ENCODE measurements around the gene HOTAIR.

The HOTAIR gene

GRCh38 chr12:53972152-53972702 is 2.5 kb downstream of the HOTAIR start:
- no peak for DNase-seq

GRCh38 chr12:53971686-53972085 is 3.1 kb downstream of the HOTAIR start:
- no peak for DNase-seq

- DNase-seq: no peak
Observed at GRCh38 chr12:53971129-53971528, 3.6 kb downstream of the HOTAIR start.

DNA sequence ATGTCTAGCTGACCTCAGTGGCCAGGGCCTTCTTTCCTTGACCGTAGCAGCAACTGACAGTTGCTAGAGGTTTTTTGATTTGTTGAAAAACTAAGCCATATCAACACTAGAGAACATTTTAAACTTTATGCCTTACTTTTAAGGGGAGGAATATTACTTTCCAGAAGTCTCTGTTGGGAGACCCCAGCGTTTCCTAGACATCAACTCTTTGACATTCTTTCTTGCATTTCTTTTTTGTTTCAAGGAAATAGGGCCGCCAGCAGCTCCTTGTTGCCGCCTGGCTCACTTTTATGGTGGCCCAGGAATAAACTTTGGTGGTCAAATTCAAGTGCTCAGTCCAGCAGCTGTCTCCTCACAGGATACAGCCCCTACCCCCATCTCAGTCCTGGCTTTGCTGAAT is 4.3 kb downstream of the HOTAIR start:
- DNase-seq: no peak

GRCh38 chr12:53969588-53970259 is 5.0 kb downstream of the HOTAIR start:
- DNase-seq: no peak

DNA sequence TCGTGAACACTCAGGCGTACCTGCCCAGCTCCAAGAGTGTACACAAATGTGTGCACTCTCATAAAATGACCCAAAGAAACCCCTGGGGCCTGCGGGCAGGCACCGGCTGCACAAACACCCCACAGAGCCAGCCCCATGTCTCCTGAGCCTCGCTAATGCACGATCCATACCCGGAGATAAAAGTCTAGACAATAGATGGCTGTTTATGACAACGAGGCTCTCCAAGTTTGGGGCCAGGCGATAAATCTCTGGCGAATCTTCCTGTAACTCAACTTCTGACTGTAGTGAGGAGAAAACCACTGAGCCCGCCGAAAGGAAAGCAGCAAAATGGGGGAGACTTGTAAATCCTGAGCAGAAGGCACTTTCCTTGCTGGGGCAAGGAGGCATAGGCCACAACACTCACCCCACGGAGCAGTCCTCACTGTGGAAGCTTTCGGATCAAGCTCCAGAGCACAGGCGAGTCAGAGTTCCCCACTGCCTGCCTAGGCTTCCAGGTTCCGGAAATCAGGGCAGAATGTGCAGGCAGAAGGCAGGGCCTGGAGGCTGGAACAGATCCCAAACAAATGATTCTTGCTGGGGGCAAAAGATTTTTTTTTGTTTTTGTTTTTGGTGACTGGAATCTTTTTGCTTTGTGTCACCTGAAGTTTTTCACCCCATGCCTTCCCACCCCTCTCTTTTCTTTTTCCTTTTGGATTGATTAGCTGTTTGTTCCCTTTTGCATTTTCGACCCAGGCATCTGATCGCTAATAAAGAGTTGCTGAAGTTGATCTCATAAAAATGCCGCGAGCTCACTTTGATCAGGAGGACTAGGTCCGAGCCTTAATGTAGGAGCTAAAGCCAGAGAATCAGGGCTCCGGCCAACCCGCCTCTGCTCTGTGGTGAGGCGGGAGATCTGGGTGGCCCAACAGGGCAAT is 6.3 kb downstream of the HOTAIR start:
- no peak for DNase-seq

DNA sequence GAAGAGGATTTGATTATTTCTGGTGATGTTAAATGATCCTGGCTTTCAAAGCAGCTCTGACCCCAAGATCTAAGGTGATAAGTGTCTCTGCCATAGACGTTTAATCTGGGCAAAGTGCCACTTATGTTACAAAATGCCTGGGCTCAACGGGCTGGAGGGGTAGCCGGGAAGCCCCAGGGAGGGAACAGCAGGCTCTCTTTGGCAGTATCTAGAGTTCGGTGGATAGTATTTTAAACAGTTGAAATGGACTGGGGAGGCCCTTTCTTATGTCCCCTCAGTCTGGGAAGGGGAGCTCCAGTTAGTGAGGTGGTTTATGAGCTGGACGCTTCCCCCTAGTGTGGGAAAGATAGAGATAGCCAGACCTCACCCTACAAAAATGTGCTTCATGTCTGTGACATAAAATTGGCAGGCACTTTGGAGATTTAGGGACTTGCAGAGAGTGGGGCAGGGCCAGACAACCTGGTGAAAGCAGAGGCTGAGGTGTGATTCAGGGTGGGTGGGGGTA is 7.3 kb downstream of the HOTAIR start:
- DNase-seq: no peak

DNA sequence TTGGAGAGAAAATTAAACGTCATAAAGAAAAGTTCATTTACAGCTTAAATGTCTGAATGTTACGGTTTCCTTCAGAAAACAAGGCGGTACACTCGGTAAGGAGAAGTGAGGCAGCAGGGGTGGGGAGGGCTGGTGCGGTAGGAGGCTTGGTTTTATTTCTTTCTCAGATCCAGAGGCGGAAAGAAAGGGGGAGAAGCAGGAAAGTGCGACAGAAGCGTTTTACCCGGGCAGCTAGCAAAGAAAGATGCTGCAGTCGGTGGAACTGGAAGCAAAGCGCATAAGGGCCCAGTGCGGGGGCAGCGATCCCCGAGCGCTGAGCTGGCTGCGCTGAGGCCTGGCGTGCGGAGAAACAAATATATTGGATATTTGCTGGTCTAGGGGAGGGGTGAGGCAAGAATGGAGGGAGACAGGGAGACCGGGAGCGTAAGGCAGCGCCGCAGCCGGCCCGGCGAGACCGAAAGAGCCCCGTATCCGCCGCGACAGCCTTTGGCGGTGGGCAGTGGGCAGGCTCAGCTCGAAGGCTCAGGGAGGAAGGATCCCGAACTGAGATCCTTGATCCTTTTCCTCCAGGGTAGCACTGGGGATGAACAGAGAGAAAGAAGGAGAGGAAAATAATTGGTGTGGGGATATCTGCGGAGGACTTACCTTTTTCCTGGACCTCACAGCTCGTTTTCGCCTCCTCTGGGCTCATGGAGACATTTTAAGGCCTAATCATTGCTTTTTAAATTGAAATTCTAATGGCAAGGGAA is 8.2 kb downstream of the HOTAIR start:
- no peak for DNase-seq

DNA sequence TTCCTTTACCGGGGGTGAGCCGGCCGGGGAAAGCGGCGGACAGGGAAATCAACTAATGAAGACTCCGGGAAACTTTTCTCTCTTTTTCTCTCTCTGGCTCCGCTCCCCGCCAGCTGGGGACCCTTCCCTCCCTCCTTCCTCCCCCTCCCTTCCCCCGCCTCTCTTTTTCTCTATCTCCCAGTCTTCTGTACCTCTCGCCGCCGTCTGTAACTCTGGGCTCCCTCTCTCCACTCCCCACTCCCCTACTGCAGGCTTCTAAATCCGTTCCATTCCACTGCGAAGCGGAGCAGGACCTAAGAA is 8.7 kb downstream of the HOTAIR start:
- DNase-seq: no peak

DNA sequence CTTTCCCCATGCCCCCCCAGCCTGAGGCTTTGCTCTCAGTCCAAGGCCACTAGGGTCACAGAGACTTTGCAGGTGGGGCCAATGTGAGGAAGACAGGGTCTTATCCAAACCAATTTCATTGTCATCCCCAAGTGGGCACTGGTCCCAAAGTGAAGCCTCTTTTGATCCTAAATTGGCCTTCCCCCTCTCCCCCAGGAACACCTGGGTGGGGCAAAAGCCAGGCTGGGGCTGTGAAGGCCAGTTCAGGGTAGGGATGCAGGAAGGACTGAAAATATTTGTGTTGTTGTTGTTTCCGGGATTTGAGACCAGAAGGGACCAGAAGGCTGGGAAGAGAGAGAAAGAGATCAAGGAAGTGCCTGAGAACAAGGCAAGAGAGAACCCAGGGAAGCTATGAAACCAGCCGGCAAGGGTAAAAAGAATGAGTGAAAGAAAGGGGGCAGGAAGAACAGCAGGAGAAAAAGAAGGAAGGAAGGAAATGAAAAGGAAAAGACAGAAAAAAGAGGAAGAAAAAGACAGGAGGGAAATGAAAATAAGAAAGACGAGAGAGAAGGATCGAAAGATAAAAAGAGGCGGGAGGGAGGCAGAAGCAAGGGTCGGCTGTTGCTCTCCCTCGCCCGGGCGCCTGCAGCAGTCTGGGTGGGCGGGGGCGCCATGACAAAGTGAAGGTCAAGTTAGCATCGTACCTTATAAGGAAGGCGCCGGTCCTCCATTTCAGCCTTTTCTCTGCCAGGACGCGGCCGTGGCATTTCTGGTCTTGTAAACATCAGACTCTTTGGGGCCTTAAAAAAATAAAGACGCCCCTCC is 9.3 kb downstream of the HOTAIR start:
- peak; percentile 79 for DNase-seq

- DNase-seq: no peak
Observed at GRCh38 chr12:53964315-53964713, 10.4 kb downstream of the HOTAIR start.

- DNase-seq: no peak
Observed at GRCh38 chr12:53963434-53964314, 11.1 kb downstream of the HOTAIR start.

DNA sequence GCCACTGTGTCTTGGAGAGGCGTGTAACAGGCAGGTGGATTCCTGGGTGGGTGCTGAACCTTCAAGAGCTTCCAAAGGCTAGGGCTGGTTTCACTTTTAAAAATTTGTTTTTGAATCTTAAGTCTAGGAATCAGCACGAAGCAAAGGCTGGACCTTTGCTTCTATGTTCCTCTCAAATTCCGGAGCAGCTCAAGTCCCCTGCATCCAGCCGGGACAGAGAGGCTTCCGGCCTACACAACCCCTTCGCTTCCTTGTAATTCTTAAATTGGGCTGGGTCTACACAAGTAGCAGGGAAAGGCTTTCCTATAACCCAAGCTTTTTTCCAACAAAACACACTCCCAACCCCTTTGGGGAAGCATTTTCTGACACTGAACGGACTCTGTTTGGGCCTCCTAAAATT is 11.7 kb downstream of the HOTAIR start:
- DNase-seq: no peak

- DNase-seq: no peak
Observed at GRCh38 chr12:53961025-53961761, 13.6 kb downstream of the HOTAIR start.

DNA sequence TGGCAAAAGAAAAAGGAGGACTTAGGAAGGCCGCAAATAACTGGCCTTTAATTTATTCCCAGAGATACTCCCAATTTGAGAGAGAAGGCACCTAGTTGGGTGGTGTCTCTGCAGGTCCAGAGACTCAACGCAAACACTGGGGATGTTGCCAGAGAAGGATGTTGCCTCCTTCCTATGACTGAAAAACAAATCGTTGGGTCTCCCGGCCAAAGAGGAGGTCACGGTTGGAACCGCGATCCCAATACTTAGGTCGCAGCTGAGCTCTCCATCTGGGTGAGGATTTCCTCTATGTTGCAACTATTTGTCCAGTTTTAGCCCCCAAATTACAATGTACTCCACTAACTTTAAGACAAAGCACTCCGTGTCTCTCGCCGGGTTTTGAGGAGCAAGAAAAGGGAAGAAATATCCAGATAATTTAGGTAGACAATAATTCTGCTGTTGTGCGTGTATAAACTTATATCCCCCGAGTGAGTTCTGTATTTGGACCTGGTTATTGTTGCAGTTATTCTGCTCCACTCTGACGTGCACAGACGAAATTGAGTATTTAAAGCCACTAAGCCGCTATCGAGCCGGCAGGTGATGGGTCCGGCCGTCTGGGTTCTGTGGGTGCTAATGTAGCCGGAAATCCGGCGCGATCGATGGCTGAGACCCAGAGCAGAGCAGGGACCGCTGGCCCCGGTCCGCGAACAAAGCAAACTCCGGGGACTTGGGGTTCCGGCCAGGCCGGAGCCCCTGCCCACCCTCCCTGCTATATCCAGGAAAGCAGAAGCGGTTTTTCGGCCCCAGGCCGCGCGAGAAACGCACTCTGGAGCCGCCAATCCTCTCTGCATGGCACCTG is 14.3 kb downstream of the HOTAIR start:
- no peak for DNase-seq

GRCh38 chr12:53959314-53959713 is 15.4 kb downstream of the HOTAIR start:
- DNase-seq: no peak

DNA sequence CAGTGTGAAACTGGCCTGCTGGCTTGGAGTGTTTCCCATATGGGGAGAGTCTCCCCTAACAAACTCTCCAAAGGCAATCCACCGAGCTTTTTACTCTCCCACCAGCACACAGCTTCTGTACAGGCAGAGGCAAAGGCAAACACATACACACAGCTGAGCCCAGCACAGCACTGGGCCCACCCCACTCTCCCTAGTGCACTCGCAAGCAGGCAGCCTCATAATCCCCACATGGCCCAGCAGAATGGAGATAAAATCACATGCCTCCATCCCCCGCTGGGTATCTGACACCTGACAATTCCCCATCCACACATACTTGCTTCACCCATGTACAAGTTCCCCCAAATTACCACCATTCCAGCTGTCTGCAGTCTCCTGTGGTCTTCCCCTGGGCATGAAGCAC is 16.6 kb downstream of the HOTAIR start:
- no peak for DNase-seq

DNA sequence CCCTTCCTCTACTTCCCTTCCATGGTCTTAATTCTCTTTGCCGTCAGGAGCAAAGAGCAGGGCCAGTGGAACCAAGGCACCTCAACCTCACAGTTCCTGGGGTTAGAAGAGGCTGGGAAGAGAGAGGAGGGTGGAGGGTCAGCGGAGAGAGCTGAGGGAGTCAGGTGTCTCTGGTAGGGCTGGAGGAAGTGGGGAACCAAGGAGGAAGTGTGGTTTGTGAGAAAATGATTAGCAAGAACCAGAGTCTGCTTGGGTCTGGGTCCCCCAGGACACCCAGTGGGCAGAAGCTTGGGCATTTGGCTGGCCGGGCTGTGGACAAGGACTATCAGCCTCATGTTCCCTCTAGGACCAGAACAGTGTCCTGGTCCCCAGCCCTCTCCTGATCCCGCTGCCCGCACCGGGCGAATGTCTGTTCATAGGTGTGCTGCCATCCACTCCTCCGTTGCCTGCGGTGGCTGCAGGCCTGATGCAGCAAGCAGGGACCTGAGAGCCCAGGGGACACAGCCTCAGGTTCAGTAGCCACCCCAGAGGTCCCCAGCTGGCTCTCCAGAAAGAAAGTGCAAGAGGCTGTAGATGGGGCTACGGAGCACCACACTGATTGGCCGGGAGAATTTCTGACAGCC is 17.7 kb downstream of the HOTAIR start:
- no peak for DNase-seq

- DNase-seq: no peak
Observed at GRCh38 chr12:53956251-53956887, 18.4 kb downstream of the HOTAIR start.

Data from left hindlimb (tissue), 1 donor.